HG03025 (cell line): Measurements from ENCODE around the gene GOT1.
A peak's percentile ranks its signal among the peaks of the same experiment; 100 is the strongest.

ENCODE experiments used
- ATAC-seq: cut with Tn5 transposase; IDR thresholded peaks from one replicate; pipeline ENCODE4 v1.9.1; 2021; ENCODE audit warnings: mild to moderate bottlenecking, moderate library complexity; ENCODE audit not compliant: unreplicated experiment, low FRiP score

Gene GOT1

GRCh38 chr10:99435986-99436638 is 5.7 kb upstream of the GOT1 start:
- ATAC-seq = no peak

GRCh38 chr10:99433378-99434020 is 3.1 kb upstream of the GOT1 start:
- no peak for ATAC-seq

- no peak for ATAC-seq
Observed at GRCh38 chr10:99432881-99433280, 2.5 kb upstream of the GOT1 start.

- ATAC-seq = no peak
Observed at GRCh38 chr10:99432047-99432446, 1.6 kb upstream of the GOT1 start.

- no peak for ATAC-seq
Observed at GRCh38 chr10:99431190-99431760, 851 bp upstream of the GOT1 start.

GRCh38 chr10:99430116-99430450 is 341 bp downstream of the GOT1 start:
- ATAC-seq = peak; percentile 11

- ATAC-seq = no peak
Observed at GRCh38 chr10:99429517-99430095, 818 bp downstream of the GOT1 start.

GRCh38 chr10:99427566-99428190 is 2.7 kb downstream of the GOT1 start:
- ATAC-seq = no peak

- ATAC-seq = no peak
Observed at GRCh38 chr10:99426689-99427088, 3.7 kb downstream of the GOT1 start.

- ATAC-seq = no peak
Observed at GRCh38 chr10:99425204-99425603, 5.2 kb downstream of the GOT1 start.

GRCh38 chr10:99424656-99425055 is 5.8 kb downstream of the GOT1 start:
- ATAC-seq = no peak

GRCh38 chr10:99422529-99423096 is 7.8 kb downstream of the GOT1 start:
- no peak for ATAC-seq

- no peak for ATAC-seq
Observed at GRCh38 chr10:99421233-99421739, 9.1 kb downstream of the GOT1 start.

- no peak for ATAC-seq
Observed at GRCh38 chr10:99419688-99420087, 10.7 kb downstream of the GOT1 start.

GRCh38 chr10:99418910-99419624 is 11.4 kb downstream of the GOT1 start:
- ATAC-seq = no peak

GRCh38 chr10:99412099-99412498 is 18.3 kb downstream of the GOT1 start:
- ATAC-seq = no peak

GRCh38 chr10:99411546-99411945 is 18.9 kb downstream of the GOT1 start:
- no peak for ATAC-seq

- ATAC-seq = no peak
Observed at GRCh38 chr10:99410876-99411275, 19.5 kb downstream of the GOT1 start.

- ATAC-seq = no peak
Observed at GRCh38 chr10:99410146-99410545, 20.3 kb downstream of the GOT1 start.

- no peak for ATAC-seq
Observed at GRCh38 chr10:99406149-99406548, 24.3 kb downstream of the GOT1 start.
